Left ventricle myocardium inferior (tissue), 1 donor: ENCODE measurements around the gene KIAA1328. TPM values are rescaled to one million over a fixed set of nuclear protein-coding genes. Genes with fewer than 3 reads are reported as not detected.

Source experiments
- DNase-seq: peaks from one replicate; pipeline ENCODE4 v3.0.0-alpha.2; 2020
- H3K27ac ChIP-seq: fragments of 200-600 bp; replicated peaks from 2 replicates; pipeline ENCODE4 v1.8.0; 2021
- H3K27me3 ChIP-seq: fragments of 200-600 bp; 2 replicates; pipeline ENCODE4 v1.8.0; 2021; ENCODE audit warnings: low read depth
- H3K36me3 ChIP-seq: fragments of 200-600 bp; 2 replicates; pipeline ENCODE4 v1.8.0; 2021
- H3K4me1 ChIP-seq: fragments of 200-600 bp; 2 replicates; pipeline ENCODE4 v1.8.0; 2021
- H3K4me3 ChIP-seq: fragments of 200-600 bp; 2 replicates; pipeline ENCODE4 v1.8.0; 2021; ENCODE audit warnings: mild to moderate bottlenecking, moderate library complexity
- H3K9me3 ChIP-seq: fragments of 200-600 bp; replicated peaks from 2 replicates; pipeline ENCODE4 v1.8.0; 2021
- intact Hi-C: fragments of 100-400 bp; cut with micrococcal nuclease; formaldehyde crosslinking; loops from one replicate; pipeline ENCODE4 v1.11.0; 2022
- total RNA-seq: library from RNA; stranded (reverse); fragmentation: NEBNext Ultra II Directional; extraction: Animal tissue kit (Norgen Biotek cat#: 25700); gene quantifications from one replicate; pipeline ENCODE4 v1.2.1, GENCODE V29; 2021
- TF ChIP-seq, protein P1 (sequence below): fragments of 200-600 bp; IDR thresholded peaks from 2 replicates; pipeline ENCODE4 v1.8.0; 2021; ENCODE audit warnings: antibody characterized with exemption, mild to moderate bottlenecking, borderline replicate concordance
- donor health status: DM: no; HTN: yes; CAD: no; lungs with severe emphysema.

Gene KIAA1328
- total RNA-seq, 1 donor from 2014 or later = 4.0 TPM

DNA sequence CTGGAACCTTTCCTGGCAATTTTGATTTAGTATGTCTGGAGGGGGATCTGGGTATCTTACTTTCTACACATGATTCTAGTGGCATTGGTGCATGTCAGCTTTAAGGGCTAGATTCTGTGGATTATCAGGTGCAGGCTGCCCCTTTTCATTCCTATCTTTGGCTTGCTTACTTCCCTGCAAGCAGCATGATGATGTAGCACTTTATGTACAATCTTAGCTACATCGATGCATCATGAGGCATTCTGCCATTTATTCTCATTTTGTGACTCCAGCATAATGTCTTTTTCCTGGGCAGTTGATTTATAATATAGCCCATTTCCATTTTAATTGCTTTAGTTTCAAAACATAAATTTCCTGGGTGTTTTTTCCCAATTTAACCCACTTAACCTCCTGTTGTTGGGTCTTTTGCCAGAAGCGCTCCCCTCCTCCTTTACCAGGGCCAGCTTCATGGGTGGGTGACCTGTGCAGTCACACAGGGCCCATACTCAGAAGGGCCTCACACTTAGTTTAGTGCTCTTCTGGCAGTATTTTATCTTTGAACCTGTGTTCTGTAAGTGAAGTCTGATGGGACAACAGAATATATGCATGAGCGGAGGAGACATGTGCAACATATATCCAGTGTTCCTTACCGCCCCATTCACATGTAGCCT is 36.2 kb upstream of the KIAA1328 start:
- no peaks in the 10 kb centered on the region for H3K9me3 ChIP-seq
- no peak overlapping the region for H3K27ac ChIP-seq
- H3K36me3 ChIP-seq = peaks cover 68% of the 10 kb centered on the region
- no peaks in the 10 kb centered on the region for H3K27me3 ChIP-seq
- no peak for DNase-seq
- intact Hi-C loops = no loop called here
- H3K4me3 ChIP-seq = no peak overlapping the region
- TF ChIP-seq, protein P1, sequence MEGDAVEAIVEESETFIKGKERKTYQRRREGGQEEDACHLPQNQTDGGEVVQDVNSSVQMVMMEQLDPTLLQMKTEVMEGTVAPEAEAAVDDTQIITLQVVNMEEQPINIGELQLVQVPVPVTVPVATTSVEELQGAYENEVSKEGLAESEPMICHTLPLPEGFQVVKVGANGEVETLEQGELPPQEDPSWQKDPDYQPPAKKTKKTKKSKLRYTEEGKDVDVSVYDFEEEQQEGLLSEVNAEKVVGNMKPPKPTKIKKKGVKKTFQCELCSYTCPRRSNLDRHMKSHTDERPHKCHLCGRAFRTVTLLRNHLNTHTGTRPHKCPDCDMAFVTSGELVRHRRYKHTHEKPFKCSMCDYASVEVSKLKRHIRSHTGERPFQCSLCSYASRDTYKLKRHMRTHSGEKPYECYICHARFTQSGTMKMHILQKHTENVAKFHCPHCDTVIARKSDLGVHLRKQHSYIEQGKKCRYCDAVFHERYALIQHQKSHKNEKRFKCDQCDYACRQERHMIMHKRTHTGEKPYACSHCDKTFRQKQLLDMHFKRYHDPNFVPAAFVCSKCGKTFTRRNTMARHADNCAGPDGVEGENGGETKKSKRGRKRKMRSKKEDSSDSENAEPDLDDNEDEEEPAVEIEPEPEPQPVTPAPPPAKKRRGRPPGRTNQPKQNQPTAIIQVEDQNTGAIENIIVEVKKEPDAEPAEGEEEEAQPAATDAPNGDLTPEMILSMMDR = no peak
- H3K4me1 ChIP-seq = peaks cover 1% of the 10 kb centered on the region

DNA sequence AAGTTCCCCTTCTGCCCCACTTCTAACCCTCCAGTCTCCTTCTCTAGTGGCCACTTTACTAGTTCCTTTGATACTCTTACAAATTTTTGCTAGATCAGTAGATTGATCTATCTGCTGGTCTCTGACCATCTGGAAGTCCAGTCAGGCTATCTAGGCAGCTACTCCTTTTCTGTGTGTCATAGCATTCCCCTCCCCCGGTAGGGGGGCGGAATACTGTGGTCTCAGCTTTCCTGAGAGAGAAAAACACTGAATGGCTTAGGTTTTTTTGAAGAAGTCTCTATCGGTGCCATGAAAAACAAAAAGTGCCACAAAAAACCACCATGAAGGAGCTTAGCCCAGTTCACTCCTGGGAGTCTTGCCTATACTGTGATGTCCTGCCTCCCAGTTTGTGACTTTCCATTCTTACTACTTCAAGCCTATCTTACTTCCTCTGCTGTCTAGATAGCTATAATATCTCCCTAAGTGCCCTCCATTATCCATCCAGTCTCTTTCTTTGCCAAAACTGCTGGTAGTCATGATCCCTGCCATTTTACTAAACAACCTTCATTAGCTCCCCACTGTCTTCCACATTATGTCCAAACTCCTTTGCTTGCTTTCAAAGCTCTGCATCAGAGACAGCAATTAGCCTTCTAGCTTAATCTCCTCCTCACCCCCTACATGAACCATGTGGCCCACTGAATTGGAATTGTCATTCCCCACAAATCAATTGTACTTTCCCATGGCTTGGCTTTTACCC is 30.0 kb upstream of the KIAA1328 start:
- Histone ChIP-seq H3K4me3 (no peak overlapping the region), H3K36me3 (peaks cover 68% of the 10 kb centered on the region), H3K27ac (no peak overlapping the region), H3K9me3 (no peaks in the 10 kb centered on the region), H3K4me1 (no peaks in the 10 kb centered on the region), H3K27me3 (no peaks in the 10 kb centered on the region)
- intact Hi-C loops = no loop called here
- no peak for DNase-seq
- TF ChIP-seq, protein P1 = no peak

DNA sequence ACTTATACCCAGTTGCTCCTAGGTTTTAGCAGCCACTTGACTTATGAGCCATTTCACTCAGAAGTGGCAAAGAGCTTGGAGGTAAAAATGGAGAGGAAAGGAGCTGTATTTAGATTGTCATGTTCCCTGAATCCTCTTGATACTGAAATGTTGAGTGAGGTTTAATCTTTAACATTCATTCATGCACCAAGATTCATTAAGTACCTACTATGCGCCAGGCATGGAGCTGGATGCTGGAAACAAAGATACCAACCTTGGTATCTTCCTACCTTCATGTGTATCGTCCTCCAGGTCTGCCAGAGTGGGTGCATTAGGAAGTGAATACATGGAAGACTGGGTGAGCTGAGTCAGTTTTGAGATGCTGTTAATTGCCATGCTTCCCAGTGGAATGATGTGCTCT is 23.8 kb upstream of the KIAA1328 start:
- peaks cover 66% of the 10 kb centered on the region for H3K36me3 ChIP-seq
- H3K9me3 ChIP-seq = no peaks in the 10 kb centered on the region
- H3K4me3 ChIP-seq = no peak overlapping the region
- no peak overlapping the region for H3K27ac ChIP-seq
- TF ChIP-seq, protein P1 = no peak
- intact Hi-C loops = no loop called here
- DNase-seq = no peak
- no peaks in the 10 kb centered on the region for H3K27me3 ChIP-seq
- H3K4me1 ChIP-seq = peaks cover 6% of the 10 kb centered on the region

DNA sequence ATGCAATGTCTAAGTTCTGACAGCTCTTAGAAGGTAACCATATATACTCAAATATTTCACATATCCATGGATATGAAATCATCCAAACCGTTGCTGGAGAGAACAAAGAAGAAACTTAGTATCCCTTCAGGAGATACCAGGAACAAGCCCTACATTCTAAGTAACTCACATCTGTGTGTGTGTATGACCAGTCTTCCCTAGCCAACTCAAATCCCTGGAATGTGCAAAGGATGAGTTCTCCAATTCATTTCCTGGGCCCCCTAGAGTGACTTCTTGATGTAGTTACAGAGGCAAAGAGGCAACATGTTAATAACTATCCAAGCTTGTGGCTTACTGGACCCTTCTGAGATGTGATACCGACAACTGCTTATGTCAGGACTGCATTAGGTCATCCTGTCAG is 20.2 kb upstream of the KIAA1328 start:
- Histone ChIP-seq H3K4me1 (peaks cover 12% of the 10 kb centered on the region), H3K4me3 (no peak overlapping the region), H3K9me3 (no peaks in the 10 kb centered on the region), H3K27me3 (no peaks in the 10 kb centered on the region), H3K27ac (no peak overlapping the region), H3K36me3 (peaks cover 34% of the 10 kb centered on the region)
- intact Hi-C loops = no loop called here
- TF ChIP-seq, protein P1 = no peak
- no peak for DNase-seq

DNA sequence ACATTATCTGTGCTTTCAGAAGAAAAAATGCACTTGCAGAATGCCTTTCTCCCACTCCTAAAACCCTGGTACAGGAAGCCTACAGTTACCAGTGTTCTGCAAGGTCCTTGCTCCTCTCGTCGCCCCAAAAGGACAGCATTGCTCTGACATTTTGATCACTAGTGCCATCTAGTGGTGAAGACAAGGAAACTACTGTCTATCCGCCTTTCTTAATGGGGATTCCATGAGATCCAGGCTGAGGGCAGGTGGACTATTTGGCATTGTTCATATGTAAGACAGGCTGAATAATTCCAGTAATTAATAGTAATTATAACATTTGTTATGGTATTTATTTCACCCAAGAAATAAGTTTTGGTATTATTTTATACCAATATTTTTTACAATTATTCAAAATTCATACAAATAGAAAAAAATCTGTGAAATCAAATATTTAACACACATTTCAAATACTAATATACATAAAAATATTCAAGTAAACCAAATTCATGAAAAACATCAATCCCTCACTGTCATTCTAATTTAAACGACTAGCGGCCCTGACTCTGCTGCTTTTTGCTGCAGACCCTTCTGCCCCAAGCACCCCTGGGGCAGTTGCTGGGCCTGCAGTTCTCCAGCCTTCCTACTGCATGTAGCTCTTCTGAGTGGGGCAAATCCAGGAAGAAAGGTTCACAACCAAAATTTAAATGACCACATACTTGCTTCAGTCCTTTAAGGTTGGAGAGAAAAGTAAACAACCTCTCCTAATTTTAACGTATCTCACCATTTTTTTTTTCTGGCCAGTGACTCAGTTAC is 19.1 kb upstream of the KIAA1328 start:
- H3K4me1 ChIP-seq = peaks cover 20% of the 10 kb centered on the region
- intact Hi-C loops = loop anchor here (10.0 kb wide), 1 partner anchor 55 kb away; no protein-coding TSS in a partner anchor
- TF ChIP-seq, protein P1 = peak; percentile 86
- H3K9me3 ChIP-seq = no peaks in the 10 kb centered on the region
- no peaks in the 10 kb centered on the region for H3K27me3 ChIP-seq
- peaks cover 23% of the 10 kb centered on the region for H3K36me3 ChIP-seq
- no peak overlapping the region for H3K27ac ChIP-seq
- no peak for DNase-seq
- H3K4me3 ChIP-seq = no peak overlapping the region
